Ascending aorta (tissue), 2 donors: Measurements from ENCODE around the gene SSR2. TPM values are rescaled to one million over a fixed set of nuclear protein-coding genes. Genes with fewer than 3 reads are reported as not detected.

Experiments used
- DNase-seq, 2 donors: peaks; one replicate each; pipeline ENCODE4 v3.0.0-alpha.2; 2019; ENCODE audit warnings: low spot score in 2 of 2
- H3K27ac ChIP-seq, 2 donors: fragments of 200-600 bp; sonication (generic); one replicate each; pipeline ENCODE4 v1.5.1; 2016 to 2017; ENCODE audit warnings: mild to moderate bottlenecking in 1 of 2
- H3K27me3 ChIP-seq: fragments of 200-600 bp; sonication (generic); one replicate; pipeline ENCODE4 v1.5.1; 2017
- H3K36me3 ChIP-seq, 2 donors: fragments of 200-600 bp; sonication (generic); one replicate each; pipeline ENCODE4 v1.5.1; 2016
- H3K4me1 ChIP-seq, 2 donors: fragments of 200-600 bp; sonication (generic); one replicate each; pipeline ENCODE4 v1.5.1; 2016 to 2017; ENCODE audit warnings: mild to moderate bottlenecking in 1 of 2
- H3K4me3 ChIP-seq, 2 donors: fragments of 200-600 bp; sonication (generic); one replicate each; pipeline ENCODE4 v1.5.1; 2016 to 2017; ENCODE audit warnings: mild to moderate bottlenecking in 1 of 2
- H3K9me3 ChIP-seq, 2 donors: fragments of 200-600 bp; sonication (generic); one replicate each; pipeline ENCODE4 v1.5.1; 2016
- CTCF ChIP-seq, 3 experiments: fragments of 200-600 bp in 2 of 3; fragments of 450-650 bp in 1 of 3; sonication (generic) in 2 of 3; IDR thresholded peaks; one replicate each; pipeline ENCODE4 v1.5.1; 2016 to 2019; ENCODE audit warnings: antibody characterized with exemption in 3 of 3, mild to moderate bottlenecking in 1 of 3, moderate library complexity in 1 of 3
- intact Hi-C: fragments of 100-400 bp; cut with DNase I; formaldehyde crosslinking; loops from one replicate; pipeline ENCODE4 v1.15.1; 2023
- total RNA-seq: library from RNA; depleted of rRNA; stranded (reverse); fragments of >200 nt; gene quantifications from one replicate; pipeline ENCODE4 v1.1.0, GENCODE V29; 2016

SSR2 gene
- total RNA-seq, 1 donor from 2014 or later: 103 TPM

DNA sequence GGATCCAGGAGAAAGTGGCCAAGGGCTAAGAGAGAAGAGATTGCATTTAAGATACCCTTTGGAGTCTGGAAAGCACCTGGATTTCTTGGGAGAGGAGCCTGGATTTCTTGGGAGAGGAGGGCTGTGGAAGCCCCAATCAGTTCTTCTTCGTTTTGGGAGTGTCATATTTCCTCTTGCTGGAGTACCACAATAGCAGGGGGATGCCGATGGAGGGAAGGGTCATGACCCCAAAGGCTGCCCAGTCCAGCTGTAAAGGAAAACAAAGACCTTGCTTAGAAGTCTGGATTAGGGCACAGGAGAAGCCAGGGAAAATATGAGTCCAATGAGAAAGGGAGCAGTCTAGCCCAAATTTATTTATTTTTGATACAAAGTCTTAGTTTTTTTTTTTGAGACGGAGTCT is 11.3 kb downstream of the SSR2 start:
- H3K4me3 ChIP-seq: no peak overlapping the region
- intact Hi-C loops: no loop called here
- no peaks in the 10 kb centered on the region for H3K4me1 ChIP-seq
- no peaks in the 10 kb centered on the region for H3K9me3 ChIP-seq
- no peak for DNase-seq
- H3K27ac ChIP-seq: no peak overlapping the region
- no peaks in the 10 kb centered on the region for H3K27me3 ChIP-seq
- H3K36me3 ChIP-seq: peaks cover 59 to 67% of the 10 kb centered on the region in 2 donors
- TF ChIP-seq CTCF (IDR thresholded peaks at IDR 0.05): no peak

DNA sequence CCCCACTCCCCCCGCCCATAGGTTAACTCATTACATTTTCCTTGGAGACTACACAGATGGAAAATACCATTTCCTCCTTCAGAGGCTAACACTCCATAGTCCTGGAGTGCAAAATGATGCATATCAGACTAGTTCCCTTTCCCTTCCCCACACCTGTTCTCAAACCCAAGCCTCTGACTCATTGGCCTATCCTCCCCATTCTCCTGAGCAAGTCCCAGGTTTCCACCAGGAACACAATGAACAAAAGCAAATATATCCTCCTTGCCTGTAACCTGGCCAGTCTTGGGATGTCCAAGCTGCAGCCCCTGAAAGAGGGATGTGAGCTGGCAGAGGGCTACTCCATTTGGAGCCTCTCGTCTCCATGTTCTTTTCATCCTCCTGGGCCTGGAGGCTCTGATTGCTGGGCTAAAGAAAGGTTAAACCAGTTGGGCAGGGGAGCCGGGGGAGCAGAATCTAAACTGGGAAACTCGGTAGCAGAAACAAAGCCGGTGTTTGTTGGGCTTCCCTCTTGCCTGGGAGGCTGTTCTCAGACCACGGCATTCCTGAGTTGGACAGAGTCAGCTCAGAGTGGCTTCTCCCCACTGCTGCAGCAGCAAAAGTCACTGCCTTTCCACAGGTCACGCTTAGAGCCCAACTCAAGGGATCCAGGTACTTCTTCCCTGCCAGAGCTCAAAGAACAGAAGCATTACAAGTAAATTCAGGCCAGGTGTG is 13.9 kb downstream of the SSR2 start:
- Histone ChIP-seq H3K27ac (no peak overlapping the region), H3K27me3 (no peaks in the 10 kb centered on the region), H3K36me3 (peaks cover 35 to 41% of the 10 kb centered on the region in 2 donors), H3K4me1 (no peaks in the 10 kb centered on the region), H3K9me3 (no peaks in the 10 kb centered on the region), H3K4me3 (no peak overlapping the region)
- no peak for DNase-seq
- intact Hi-C loops: no loop called here
- TF ChIP-seq CTCF (IDR thresholded peaks at IDR 0.05): no peak

GRCh38 chr1:156004843-156005584 is 15.7 kb downstream of the SSR2 start:
- Histone ChIP-seq H3K27me3 (no peaks in the 10 kb centered on the region), H3K9me3 (no peaks in the 10 kb centered on the region), H3K27ac (no peak overlapping the region), H3K36me3 (peaks cover 17 to 23% of the 10 kb centered on the region in 2 donors), H3K4me3 (no peak overlapping the region), H3K4me1 (no peaks in the 10 kb centered on the region)
- no peak for DNase-seq
- intact Hi-C loops: no loop called here
- no peak for TF ChIP-seq CTCF (IDR thresholded peaks at IDR 0.05)

- H3K4me1 ChIP-seq: no peaks in the 10 kb centered on the region
- H3K36me3 ChIP-seq: peaks cover 6 to 11% of the 10 kb centered on the region in 2 donors
- H3K4me3 ChIP-seq: no peak overlapping the region
- H3K27me3 ChIP-seq: no peaks in the 10 kb centered on the region
- H3K9me3 ChIP-seq: no peaks in the 10 kb centered on the region
- TF ChIP-seq CTCF (IDR thresholded peaks at IDR 0.05): no peak
- no peak for DNase-seq
- intact Hi-C loops: no loop called here
- no peak overlapping the region for H3K27ac ChIP-seq
Measured at GRCh38 chr1:156003923-156004188, 16.9 kb downstream of the SSR2 start.

GRCh38 chr1:156002188-156002911 is 18.4 kb downstream of the SSR2 start:
- Histone ChIP-seq H3K4me1 (no peaks in the 10 kb centered on the region), H3K27me3 (no peaks in the 10 kb centered on the region), H3K9me3 (no peaks in the 10 kb centered on the region), H3K27ac (no peak overlapping the region), H3K36me3 (no peaks in the 10 kb centered on the region), H3K4me3 (no peak overlapping the region)
- intact Hi-C loops: no loop called here
- no peak for DNase-seq
- TF ChIP-seq CTCF (IDR thresholded peaks at IDR 0.05): no peak
